HEK293 (cell line): ENCODE measurements around the gene LNPEP.
"Not testable (repeated sequence)": the region's sequence is repeated elsewhere in the genome, so short reads cannot be mapped to it uniquely, and the experiment has no call there.

Experiments used
- CTCF ChIA-PET: fragments of 350-600 bp; formaldehyde crosslinking; extraction: SDS; loops from one replicate; lab custom pipeline; 2021; ENCODE audit warnings: antibody characterized with exemption; lab: Yijun Ruan, JAX
- POLR2A ChIA-PET: fragments of 300-600 bp; formaldehyde crosslinking; extraction: SDS; loops from one replicate; lab custom pipeline; 2020; ENCODE audit warnings: antibody characterized with exemption, inconsistent platforms; lab: Yijun Ruan, JAX
- H3K27ac ChIP-seq: fragments of 200-500 bp; sonication (Bioruptor generic); 2 replicates; pipeline ENCODE4 v1.5.1; 2014; ENCODE audit warnings: low read depth, low read length, control low read depth, inconsistent platforms; ENCODE audit errors: extremely low read depth
- H3K36me3 ChIP-seq, 2 experiments: fragments of 200-500 bp in 1 of 2; sonication (Bioruptor generic) in 1 of 2; 1 replicate in 1 of 2; 2 replicates in 1 of 2; pipeline ENCODE4 v1.5.1; 2014 to 2017; ENCODE audit warnings: inconsistent platforms in 2 of 2, low read length in 2 of 2; ENCODE audit not compliant: control insufficient read depth in 2 of 2, insufficient read depth in 1 of 2
- H3K4me1 ChIP-seq: fragments of 200-500 bp; sonication (Bioruptor generic); 2 replicates; pipeline ENCODE4 v1.5.1; 2014; ENCODE audit warnings: mild to moderate bottlenecking, low read length, inconsistent platforms; ENCODE audit not compliant: control insufficient read depth, insufficient read depth
- H3K4me3 ChIP-seq: 2 replicates; pipeline ENCODE4 v1.5.1; 2011; ENCODE audit warnings: low read depth, mild to moderate bottlenecking, control low read depth, low read length, moderate library complexity
- H3K9me3 ChIP-seq: fragments of 200-500 bp; sonication (Bioruptor generic); 2 replicates; pipeline ENCODE4 v1.5.1; 2014; ENCODE audit warnings: low read depth, low read length, inconsistent platforms; ENCODE audit not compliant: control insufficient read depth, insufficient read depth
- GLI4 ChIP-seq: fragments of 450-650 bp; formaldehyde crosslinking; IDR thresholded peaks from 2 replicates; pipeline ENCODE4 v1.5.1; 2016; ENCODE audit warnings: missing biosample characterization, missing genetic modification characterization
- KLF7 ChIP-seq: fragments of 450-650 bp; formaldehyde crosslinking; IDR thresholded peaks from 2 replicates; pipeline ENCODE4 v1.5.1; 2016; ENCODE audit warnings: missing biosample characterization, missing genetic modification characterization, borderline replicate concordance
- ZBTB48 ChIP-seq: fragments of 450-650 bp; formaldehyde crosslinking; IDR thresholded peaks from 2 replicates; pipeline ENCODE4 v1.5.1; 2016; ENCODE audit warnings: missing biosample characterization, missing genetic modification characterization
- ZNF112 ChIP-seq: fragments of 450-650 bp; formaldehyde crosslinking; IDR thresholded peaks from 2 replicates; pipeline ENCODE4 v1.5.0; 2017; ENCODE audit warnings: missing biosample characterization, missing genetic modification characterization
- ZNF121 ChIP-seq: fragments of 450-650 bp; formaldehyde crosslinking; IDR thresholded peaks from 2 replicates; pipeline ENCODE4 v1.5.1; 2016; ENCODE audit warnings: missing biosample characterization, missing genetic modification characterization
- ZNF169 ChIP-seq: fragments of 450-650 bp; formaldehyde crosslinking; IDR thresholded peaks from 2 replicates; pipeline ENCODE4 v1.5.1; 2016; ENCODE audit warnings: missing biosample characterization, missing genetic modification characterization
- ZNF239 ChIP-seq: fragments of 450-650 bp; formaldehyde crosslinking; IDR thresholded peaks from 2 replicates; pipeline ENCODE4 v1.5.1; 2016; ENCODE audit warnings: missing biosample characterization, missing genetic modification characterization
- ZNF311 ChIP-seq: fragments of 450-650 bp; formaldehyde crosslinking; IDR thresholded peaks from 2 replicates; pipeline ENCODE4 v1.5.1; 2017; ENCODE audit warnings: missing biosample characterization, missing genetic modification characterization, borderline replicate concordance
- ZNF341 ChIP-seq: fragments of 450-650 bp; formaldehyde crosslinking; IDR thresholded peaks from 2 replicates; pipeline ENCODE4; 2016; ENCODE audit warnings: low read depth, missing biosample characterization, missing genetic modification characterization
- ZNF416 ChIP-seq: fragments of 450-650 bp; formaldehyde crosslinking; IDR thresholded peaks from 2 replicates; pipeline ENCODE4 v1.5.1; 2016; ENCODE audit warnings: missing biosample characterization, missing genetic modification characterization
- ZNF571 ChIP-seq: fragments of 450-650 bp; formaldehyde crosslinking; IDR thresholded peaks from 2 replicates; pipeline ENCODE4 v1.5.0; 2017; ENCODE audit warnings: missing biosample characterization, missing genetic modification characterization
- ZNF660 ChIP-seq: fragments of 450-650 bp; IDR thresholded peaks from 2 replicates; pipeline ENCODE4 v1.5.1; 2018; ENCODE audit warnings: missing biosample characterization, mild to moderate bottlenecking, missing genetic modification characterization
- ZNF792 ChIP-seq: fragments of 450-650 bp; formaldehyde crosslinking; IDR thresholded peaks from 2 replicates; pipeline ENCODE4 v1.5.1; 2016; ENCODE audit warnings: missing biosample characterization, missing genetic modification characterization
- TF ChIP-seq, protein P1 (sequence below): fragments of 450-650 bp; formaldehyde crosslinking; IDR thresholded peaks from 2 replicates; pipeline ENCODE4 v1.5.1; 2016; ENCODE audit warnings: missing biosample characterization, missing genetic modification characterization, low read depth
- TF ChIP-seq, protein P2 (sequence below): fragments of 450-650 bp; formaldehyde crosslinking; IDR thresholded peaks from 2 replicates; pipeline ENCODE4 v1.5.1; 2016; ENCODE audit warnings: missing biosample characterization, missing genetic modification characterization
- TF ChIP-seq, protein P3 (sequence below): fragments of 450-650 bp; formaldehyde crosslinking; IDR thresholded peaks from 2 replicates; pipeline ENCODE4 v1.5.1; 2016; ENCODE audit warnings: missing biosample characterization, missing genetic modification characterization

LNPEP gene

DNA sequence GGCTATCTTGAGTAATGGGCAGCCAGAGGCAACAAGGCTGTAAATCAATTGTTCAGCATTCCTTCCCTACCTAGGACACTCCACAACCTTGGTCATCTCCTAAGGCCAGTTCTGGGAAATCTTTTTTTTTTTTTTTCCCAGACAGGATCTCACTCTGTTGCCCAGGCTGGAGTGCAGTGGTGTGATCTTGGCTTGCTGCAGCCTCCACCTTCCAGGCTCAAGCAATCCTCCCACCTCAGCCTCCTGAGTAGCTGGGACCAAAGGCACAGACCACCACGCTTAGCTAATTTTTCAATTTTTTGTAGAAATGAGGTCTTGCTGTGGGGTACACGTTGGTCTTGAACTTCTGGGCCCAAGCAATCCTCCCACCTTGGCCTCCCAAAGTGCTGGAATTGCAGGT, 4.8 kb upstream of the LNPEP start:
- 0 out of 2 replicates have a peak, but pooled peaks have one; percentile 80 for TF ChIP-seq ZNF121 (tag by site-specific recombination)
- H3K27ac ChIP-seq, H3K36me3 ChIP-seq, H3K9me3 ChIP-seq, H3K4me3 ChIP-seq, POLR2A ChIA-PET, CTCF ChIA-PET: not testable (repeated sequence)
- H3K4me1 ChIP-seq, result peaks cover 13% of the 10 kb centered on the region

DNA sequence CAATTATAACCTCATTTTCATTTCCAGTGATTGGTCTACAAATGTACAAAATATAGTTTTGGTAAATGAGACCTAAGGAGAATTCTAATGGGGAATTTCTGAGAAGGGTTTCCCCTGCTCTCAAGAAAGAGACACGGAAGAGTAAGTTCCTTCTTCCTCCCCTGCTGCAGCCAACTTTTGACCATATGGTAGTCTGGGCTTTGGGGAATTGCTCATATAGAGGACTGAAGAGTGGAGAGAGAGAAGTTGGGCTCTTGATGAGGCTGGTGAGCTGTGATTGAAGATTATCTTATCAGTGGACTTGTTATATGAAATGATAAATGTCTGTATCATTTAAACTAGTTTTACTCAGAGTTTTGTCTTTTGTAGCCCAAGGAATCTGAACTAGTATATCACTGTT, 4.3 kb upstream of the LNPEP start:
- Histone ChIP-seq H3K27ac (no peak overlapping the region), H3K4me3 (no peak overlapping the region), H3K36me3 (no peaks in the 10 kb centered on the region), H3K4me1 (peaks cover 13% of the 10 kb centered on the region), H3K9me3 (no peaks in the 10 kb centered on the region)
- no peak for TF ChIP-seq ZNF341
- no peak for TF ChIP-seq ZNF660 (tag by site-specific recombination)
- no peak for TF ChIP-seq KLF7
- CTCF ChIA-PET, result interaction anchor here (1.0 to 1.2 kb wide), 2 partner anchors 63 to 232 kb away, joined by 4 read pairs; no protein-coding TSS in a partner anchor
- POLR2A ChIA-PET, result interaction anchor here (0.6 kb wide), 1 partner anchor 137 kb away, joined by 3 read pairs; no protein-coding TSS in a partner anchor

DNA sequence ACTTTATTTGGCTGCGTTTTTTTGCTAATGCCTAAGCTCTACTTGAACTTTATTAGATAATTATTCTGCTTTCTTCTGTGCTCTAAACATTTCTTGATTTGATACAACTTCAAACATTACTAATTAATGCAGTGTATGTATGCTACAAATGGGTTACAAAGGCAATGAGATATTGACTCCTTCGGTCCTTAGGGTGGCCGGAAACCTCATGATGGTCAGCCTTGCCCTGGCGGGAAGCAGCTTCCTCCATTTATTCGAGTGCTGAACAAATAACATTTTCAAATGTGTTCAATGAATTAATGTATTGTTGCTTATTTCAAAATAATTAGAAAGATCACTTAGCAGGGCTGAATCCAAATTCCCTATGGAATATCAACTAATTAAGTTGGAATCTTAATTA, 3.9 kb upstream of the LNPEP start:
- H3K36me3 ChIP-seq, result no peaks in the 10 kb centered on the region
- TF ChIP-seq ZNF239 (tag by site-specific recombination) (no peak), ZNF792 (tag by site-specific recombination) (no peak), ZNF169 (tag by site-specific recombination) (no peak), ZBTB48 (no peak), ZNF112 (tag by site-specific recombination) (no peak), ZNF416 (tag by site-specific recombination) (no peak), GLI4 (no peak), ZNF571 (tag by site-specific recombination) (no peak), ZNF311 (tag by site-specific recombination) (no peak)
- TF ChIP-seq, protein P1, sequence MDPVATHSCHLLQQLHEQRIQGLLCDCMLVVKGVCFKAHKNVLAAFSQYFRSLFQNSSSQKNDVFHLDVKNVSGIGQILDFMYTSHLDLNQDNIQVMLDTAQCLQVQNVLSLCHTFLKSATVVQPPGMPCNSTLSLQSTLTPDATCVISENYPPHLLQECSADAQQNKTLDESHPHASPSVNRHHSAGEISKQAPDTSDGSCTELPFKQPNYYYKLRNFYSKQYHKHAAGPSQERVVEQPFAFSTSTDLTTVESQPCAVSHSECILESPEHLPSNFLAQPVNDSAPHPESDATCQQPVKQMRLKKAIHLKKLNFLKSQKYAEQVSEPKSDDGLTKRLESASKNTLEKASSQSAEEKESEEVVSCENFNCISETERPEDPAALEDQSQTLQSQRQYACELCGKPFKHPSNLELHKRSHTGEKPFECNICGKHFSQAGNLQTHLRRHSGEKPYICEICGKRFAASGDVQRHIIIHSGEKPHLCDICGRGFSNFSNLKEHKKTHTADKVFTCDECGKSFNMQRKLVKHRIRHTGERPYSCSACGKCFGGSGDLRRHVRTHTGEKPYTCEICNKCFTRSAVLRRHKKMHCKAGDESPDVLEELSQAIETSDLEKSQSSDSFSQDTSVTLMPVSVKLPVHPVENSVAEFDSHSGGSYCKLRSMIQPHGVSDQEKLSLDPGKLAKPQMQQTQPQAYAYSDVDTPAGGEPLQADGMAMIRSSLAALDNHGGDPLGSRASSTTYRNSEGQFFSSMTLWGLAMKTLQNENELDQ, result no peak
- TF ChIP-seq, protein P2, sequence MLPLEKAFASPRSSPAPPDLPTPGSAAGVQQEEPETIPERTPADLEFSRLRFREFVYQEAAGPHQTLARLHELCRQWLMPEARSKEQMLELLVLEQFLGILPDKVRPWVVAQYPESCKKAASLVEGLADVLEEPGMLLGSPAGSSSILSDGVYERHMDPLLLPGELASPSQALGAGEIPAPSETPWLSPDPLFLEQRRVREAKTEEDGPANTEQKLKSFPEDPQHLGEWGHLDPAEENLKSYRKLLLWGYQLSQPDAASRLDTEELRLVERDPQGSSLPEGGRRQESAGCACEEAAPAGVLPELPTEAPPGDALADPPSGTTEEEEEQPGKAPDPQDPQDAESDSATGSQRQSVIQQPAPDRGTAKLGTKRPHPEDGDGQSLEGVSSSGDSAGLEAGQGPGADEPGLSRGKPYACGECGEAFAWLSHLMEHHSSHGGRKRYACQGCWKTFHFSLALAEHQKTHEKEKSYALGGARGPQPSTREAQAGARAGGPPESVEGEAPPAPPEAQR (tag by site-specific recombination), result no peak
- TF ChIP-seq, protein P3, sequence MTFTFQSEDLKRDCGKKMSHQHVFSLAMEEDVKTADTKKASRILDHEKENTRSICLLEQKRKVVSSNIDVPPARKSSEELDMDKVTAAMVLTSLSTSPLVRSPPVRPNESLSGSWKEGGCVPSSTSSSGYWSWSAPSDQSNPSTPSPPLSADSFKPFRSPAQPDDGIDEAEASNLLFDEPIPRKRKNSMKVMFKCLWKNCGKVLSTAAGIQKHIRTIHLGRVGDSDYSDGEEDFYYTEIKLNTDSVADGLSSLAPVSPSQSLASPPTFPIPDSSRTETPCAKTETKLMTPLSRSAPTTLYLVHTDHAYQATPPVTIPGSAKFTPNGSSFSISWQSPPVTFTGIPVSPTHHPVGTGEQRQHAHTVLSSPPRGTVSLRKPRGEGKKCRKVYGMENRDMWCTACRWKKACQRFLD (tag by site-specific recombination), result no peak
- TF ChIP-seq, all 188 proteins: peak for 0
- no peaks in the 10 kb centered on the region for H3K9me3 ChIP-seq
- H3K27ac ChIP-seq, result no peak overlapping the region
- POLR2A ChIA-PET, result interaction anchor here (0.6 kb wide), 1 partner anchor 138 kb away, joined by 3 read pairs; no protein-coding TSS in a partner anchor
- CTCF ChIA-PET, result interaction anchor here (1.0 to 1.2 kb wide), 2 partner anchors 63 to 232 kb away, joined by 4 read pairs; no protein-coding TSS in a partner anchor
- H3K4me1 ChIP-seq, result peaks cover 13% of the 10 kb centered on the region
- H3K4me3 ChIP-seq, result no peak overlapping the region
